K562 (cell line): Measurements from ENCODE around the gene TTC28. TPM values are rescaled to one million over a fixed set of nuclear protein-coding genes. Genes with fewer than 3 reads are reported as not detected.

Experiments
- CTBP1 ChIP-seq: fragments of 450-650 bp; IDR thresholded peaks from 2 replicates; pipeline ENCODE4 v1.6.1; 2016; ENCODE audit warnings: borderline replicate concordance
- FOXJ2 ChIP-seq: fragments of 200-800 bp; sonication (Bioruptor generic); IDR thresholded peaks from 2 replicates; pipeline ENCODE4 v1.6.1; 2016; ENCODE audit warnings: missing genetic modification characterization, missing compliant biosample characterization
- HNRNPL ChIP-seq: fragments of 200-400 bp; formaldehyde crosslinking; IDR thresholded peaks from 2 replicates; pipeline ENCODE4 v1.6.1; 2017; ENCODE audit warnings: low read depth, mild to moderate bottlenecking, low read length
- POLR2B ChIP-seq: fragments of 450-650 bp; IDR thresholded peaks from 2 replicates; pipeline ENCODE4 v1.6.1; 2018; ENCODE audit warnings: low read depth; ENCODE audit not compliant: partially characterized antibody
- RAD21 ChIP-seq, 2 experiments: fragments of 250-450 bp in 1 of 2; fragments of 450-650 bp in 1 of 2; sonication (Bioruptor Pico) in 1 of 2; formaldehyde crosslinking in 1 of 2; IDR thresholded peaks in 1 of 2; conservative IDR thresholded peaks in 1 of 2; 2 replicates each; pipeline versions ENCODE4 v1.4.0 to v1.8.0; 2020 to 2022; ENCODE audit warnings: mild to moderate bottlenecking in 2 of 2, moderate library complexity in 1 of 2
- TEAD1 ChIP-seq, 2 experiments: fragments of 450-650 bp in 1 of 2; sonication (generic) in 1 of 2; formaldehyde crosslinking; IDR thresholded peaks; 2 replicates each; pipeline versions ENCODE4 v1.4.0 to v1.8.0; 2020 to 2022; ENCODE audit warnings: mild to moderate bottlenecking in 2 of 2, missing genetic modification reagents in 1 of 2
- ZNF146 ChIP-seq: IDR thresholded peaks from one replicate; pipeline ENCODE4 v1.6.1; 2018; ENCODE audit warnings: missing compliant biosample characterization; ENCODE audit not compliant: unreplicated experiment
- polyA plus RNA-seq, 8 experiments: library from polyadenylated mRNA; depleted of rRNA in 4 of 8; stranded (reverse) in 5 of 8; unstranded in 3 of 8; fragments of >200 nt; fragmentation: Nextera tagmentation in 2 of 8; fragmentation: Illumina TruSeq in 1 of 8; extraction: Ambion mirVana in 2 of 8; extraction: Trizol in 1 of 8; gene quantifications; 2 replicates each; pipeline versions ENCODE4 v1.2.1 to v1.2.3, GENCODE V29; 2011 to 2014; ENCODE audit warnings: inconsistent platforms in 1 of 8, missing spikeins in 1 of 8
- total RNA-seq, 7 experiments: library from RNA; depleted of rRNA in 6 of 7; stranded (reverse); fragments of >200 nt in 6 of 7; fragmentation: Illumina TruSeq in 2 of 7; extraction: Trizol in 2 of 7; gene quantifications; 2 replicates each; pipeline versions ENCODE4 v1.2.1 to v1.2.3, GENCODE V29; 2011 to 2021; ENCODE audit warnings: low replicate concordance in 1 of 7
- TF ChIP-seq, protein P1 (sequence below), 2 experiments: fragments of 450-650 bp; formaldehyde crosslinking in 1 of 2; IDR thresholded peaks; 2 replicates each; pipeline versions ENCODE4 v1.4.0 to v1.6.1; 2014 to 2020; ENCODE audit warnings: mild to moderate bottlenecking in 2 of 2, borderline replicate concordance in 1 of 2, low read depth in 1 of 2
- TF ChIP-seq, protein P2 (sequence below): fragments of 200-400 bp; formaldehyde crosslinking; IDR thresholded peaks from 2 replicates; pipeline ENCODE4 v1.6.1; 2017; ENCODE audit warnings: mild to moderate bottlenecking, low read depth, low read length, moderate library complexity

TTC28 gene
- total and polyA plus RNA-seq, 9 of the 15 experiments (the other 6 are each of a cell fraction or from before 2014, with no cell fraction given), result 0.22 to 10.7 (median 3.1) TPM

DNA sequence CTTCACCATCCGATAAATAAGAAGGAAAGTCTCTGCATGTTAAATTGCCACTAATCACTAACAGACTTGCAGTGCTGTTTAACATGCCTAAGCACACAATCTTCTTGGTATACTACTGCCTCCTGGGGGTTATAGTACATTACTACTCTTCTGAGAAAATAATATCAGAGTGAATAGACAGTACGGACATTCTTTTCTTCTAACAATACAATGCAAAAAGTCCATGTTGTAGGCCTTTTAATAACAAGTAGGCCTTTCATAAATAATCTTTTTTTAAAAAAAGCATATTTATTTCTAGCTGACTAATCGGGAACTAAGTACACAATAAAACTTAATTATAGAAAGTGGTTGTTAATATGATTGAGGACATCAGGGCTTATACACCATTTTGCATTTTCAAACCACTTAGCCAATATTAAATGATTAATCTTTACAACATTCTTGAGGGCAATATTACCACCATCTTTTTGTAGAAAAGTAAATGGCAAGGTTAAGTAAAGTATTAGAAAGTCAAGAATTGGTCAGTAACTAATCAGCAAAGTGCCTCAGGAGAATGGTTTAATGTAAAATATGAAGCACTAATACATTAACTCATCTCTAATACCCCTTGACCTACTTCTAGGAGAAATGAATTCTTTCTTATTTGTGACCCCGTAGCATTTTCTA lies 84.7 kb downstream of the TTC28 start (continued):
- TF ChIP-seq, protein P1, sequence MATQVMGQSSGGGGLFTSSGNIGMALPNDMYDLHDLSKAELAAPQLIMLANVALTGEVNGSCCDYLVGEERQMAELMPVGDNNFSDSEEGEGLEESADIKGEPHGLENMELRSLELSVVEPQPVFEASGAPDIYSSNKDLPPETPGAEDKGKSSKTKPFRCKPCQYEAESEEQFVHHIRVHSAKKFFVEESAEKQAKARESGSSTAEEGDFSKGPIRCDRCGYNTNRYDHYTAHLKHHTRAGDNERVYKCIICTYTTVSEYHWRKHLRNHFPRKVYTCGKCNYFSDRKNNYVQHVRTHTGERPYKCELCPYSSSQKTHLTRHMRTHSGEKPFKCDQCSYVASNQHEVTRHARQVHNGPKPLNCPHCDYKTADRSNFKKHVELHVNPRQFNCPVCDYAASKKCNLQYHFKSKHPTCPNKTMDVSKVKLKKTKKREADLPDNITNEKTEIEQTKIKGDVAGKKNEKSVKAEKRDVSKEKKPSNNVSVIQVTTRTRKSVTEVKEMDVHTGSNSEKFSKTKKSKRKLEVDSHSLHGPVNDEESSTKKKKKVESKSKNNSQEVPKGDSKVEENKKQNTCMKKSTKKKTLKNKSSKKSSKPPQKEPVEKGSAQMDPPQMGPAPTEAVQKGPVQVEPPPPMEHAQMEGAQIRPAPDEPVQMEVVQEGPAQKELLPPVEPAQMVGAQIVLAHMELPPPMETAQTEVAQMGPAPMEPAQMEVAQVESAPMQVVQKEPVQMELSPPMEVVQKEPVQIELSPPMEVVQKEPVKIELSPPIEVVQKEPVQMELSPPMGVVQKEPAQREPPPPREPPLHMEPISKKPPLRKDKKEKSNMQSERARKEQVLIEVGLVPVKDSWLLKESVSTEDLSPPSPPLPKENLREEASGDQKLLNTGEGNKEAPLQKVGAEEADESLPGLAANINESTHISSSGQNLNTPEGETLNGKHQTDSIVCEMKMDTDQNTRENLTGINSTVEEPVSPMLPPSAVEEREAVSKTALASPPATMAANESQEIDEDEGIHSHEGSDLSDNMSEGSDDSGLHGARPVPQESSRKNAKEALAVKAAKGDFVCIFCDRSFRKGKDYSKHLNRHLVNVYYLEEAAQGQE (IDR thresholded peaks at IDR 0.05; ENCODE audit: borderline replicate concordance), result peak; percentile 87
- TF ChIP-seq, protein P1 (CRISPR knock-in tag; IDR thresholded peaks at IDR 0.05; ENCODE audit: low read depth), result no peak
- TF ChIP-seq HNRNPL (no peak), RAD21 (CRISPR knock-in tag; conservative IDR thresholded peaks at IDR 0.05 in 1 of 2, IDR thresholded peaks at IDR 0.05 in 1 of 2) (peak; percentile 92 to 95), ZNF146 (CRISPR knock-in tag) (no peak), POLR2B (no peak), FOXJ2 (no peak), TEAD1 (CRISPR knock-in tag; IDR thresholded peaks at IDR 0.05) (no peak), CTBP1 (no peak)
- TF ChIP-seq, protein P2, sequence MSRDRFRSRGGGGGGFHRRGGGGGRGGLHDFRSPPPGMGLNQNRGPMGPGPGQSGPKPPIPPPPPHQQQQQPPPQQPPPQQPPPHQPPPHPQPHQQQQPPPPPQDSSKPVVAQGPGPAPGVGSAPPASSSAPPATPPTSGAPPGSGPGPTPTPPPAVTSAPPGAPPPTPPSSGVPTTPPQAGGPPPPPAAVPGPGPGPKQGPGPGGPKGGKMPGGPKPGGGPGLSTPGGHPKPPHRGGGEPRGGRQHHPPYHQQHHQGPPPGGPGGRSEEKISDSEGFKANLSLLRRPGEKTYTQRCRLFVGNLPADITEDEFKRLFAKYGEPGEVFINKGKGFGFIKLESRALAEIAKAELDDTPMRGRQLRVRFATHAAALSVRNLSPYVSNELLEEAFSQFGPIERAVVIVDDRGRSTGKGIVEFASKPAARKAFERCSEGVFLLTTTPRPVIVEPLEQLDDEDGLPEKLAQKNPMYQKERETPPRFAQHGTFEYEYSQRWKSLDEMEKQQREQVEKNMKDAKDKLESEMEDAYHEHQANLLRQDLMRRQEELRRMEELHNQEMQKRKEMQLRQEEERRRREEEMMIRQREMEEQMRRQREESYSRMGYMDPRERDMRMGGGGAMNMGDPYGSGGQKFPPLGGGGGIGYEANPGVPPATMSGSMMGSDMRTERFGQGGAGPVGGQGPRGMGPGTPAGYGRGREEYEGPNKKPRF, result no peak
